HEK293T (cell line): Measurements from ENCODE around the gene NXN.

Experiments
- CTCF ChIA-PET: fragments of 350-600 bp; formaldehyde crosslinking; extraction: SDS; loops from one replicate; lab custom pipeline; 2021; ENCODE audit warnings: antibody characterized with exemption, inconsistent platforms; lab: Yijun Ruan, JAX
- POLR2A ChIA-PET: fragments of 350-600 bp; formaldehyde crosslinking; extraction: SDS; loops from one replicate; lab custom pipeline; 2020; ENCODE audit warnings: antibody characterized with exemption, inconsistent platforms; lab: Yijun Ruan, JAX
- DNase-seq: peaks from one replicate; pipeline ENCODE4 v3.0.0; 2012; ENCODE audit warnings: mixed read lengths; ENCODE audit errors: extremely low spot score
- ARNT ChIP-seq: fragments of 450-650 bp; IDR thresholded peaks from 2 replicates; pipeline ENCODE4 v1.6.1; 2017; ENCODE audit warnings: mild to moderate bottlenecking
- BHLHE40 ChIP-seq: fragments of 450-650 bp; IDR thresholded peaks from 2 replicates; pipeline ENCODE4 v1.6.1; 2016; ENCODE audit warnings: mild to moderate bottlenecking, moderate library complexity, borderline replicate concordance
- CTBP1 ChIP-seq: fragments of 450-650 bp; IDR thresholded peaks from 2 replicates; pipeline ENCODE4 v1.6.1; 2016; ENCODE audit warnings: borderline replicate concordance
- ELF4 ChIP-seq: fragments of 450-650 bp; IDR thresholded peaks from 2 replicates; pipeline ENCODE4 v1.6.1; 2017; ENCODE audit warnings: antibody characterized with exemption
- FOXA1 ChIP-seq: fragments of 450-650 bp; IDR thresholded peaks from 2 replicates; pipeline ENCODE4 v1.6.1; 2016; ENCODE audit warnings: mild to moderate bottlenecking
- FOXK2 ChIP-seq: fragments of 450-650 bp; IDR thresholded peaks from 2 replicates; pipeline ENCODE4 v1.6.1; 2016; ENCODE audit warnings: mild to moderate bottlenecking
- FOXM1 ChIP-seq: fragments of 450-650 bp; IDR thresholded peaks from 2 replicates; pipeline ENCODE4 v1.6.1; 2017; ENCODE audit warnings: mild to moderate bottlenecking, borderline replicate concordance
- HDGF ChIP-seq: fragments of 450-650 bp; IDR thresholded peaks from 2 replicates; pipeline ENCODE4 v1.6.1; 2017; ENCODE audit warnings: antibody characterized with exemption, borderline replicate concordance
- L3MBTL2 ChIP-seq: fragments of 450-650 bp; conservative IDR thresholded peaks from 2 replicates; pipeline ENCODE4 v1.6.1; 2016; ENCODE audit warnings: mild to moderate bottlenecking
- LEF1 ChIP-seq: fragments of 450-650 bp; IDR thresholded peaks from 2 replicates; pipeline ENCODE4 v1.6.1; 2017; ENCODE audit warnings: mild to moderate bottlenecking, borderline replicate concordance
- NFRKB ChIP-seq: fragments of 450-650 bp; IDR thresholded peaks from 2 replicates; pipeline ENCODE4 v1.6.1; 2016; ENCODE audit warnings: mild to moderate bottlenecking, moderate library complexity
- PKNOX1 ChIP-seq: fragments of 450-650 bp; IDR thresholded peaks from 2 replicates; pipeline ENCODE4 v1.6.1; 2016
- SP1 ChIP-seq: fragments of 450-650 bp; IDR thresholded peaks from 2 replicates; pipeline ENCODE4 v1.6.1; 2017
- SUZ12 ChIP-seq: fragments of 450-650 bp; IDR thresholded peaks from 2 replicates; pipeline ENCODE4 v1.6.1; 2016; ENCODE audit warnings: mild to moderate bottlenecking
- TARDBP ChIP-seq: fragments of 450-650 bp; IDR thresholded peaks from 2 replicates; pipeline ENCODE4 v1.6.1; 2016
- ZNF384 ChIP-seq: fragments of 450-650 bp; IDR thresholded peaks from 2 replicates; pipeline ENCODE4 v1.6.1; 2016

The NXN gene

GRCh38 chr17:828761-829160, 150.8 kb downstream of the NXN start:
- CTCF ChIA-PET: interaction anchor here (0.7 kb wide), 1 partner anchor 353 kb away, joined by 3 read pairs; no protein-coding TSS in a partner anchor
- no peak for TF ChIP-seq FOXK2
- no peak for TF ChIP-seq HDGF
- no peak for TF ChIP-seq ELF4
- TF ChIP-seq FOXA1: no peak
- TF ChIP-seq FOXM1: no peak
- TF ChIP-seq TARDBP: no peak
- TF ChIP-seq LEF1: no peak
- no peak for TF ChIP-seq SP1
- no peak for TF ChIP-seq NFRKB
- DNase-seq: no peak
- POLR2A ChIA-PET: interaction anchor here (1.2 kb wide), 1 partner anchor 47 kb away, joined by 3 read pairs; the partner anchor contains the start of gene GLOD4

GRCh38 chr17:826778-827177, 152.8 kb downstream of the NXN start:
- CTCF ChIA-PET: no interaction called here
- TF ChIP-seq CTBP1 (no peak), FOXK2 (no peak), TARDBP (no peak), NFRKB (no peak), SP1 (no peak), ELF4 (no peak), PKNOX1 (no peak), L3MBTL2 (no peak), HDGF (no peak), FOXA1 (no peak), FOXM1 (no peak), BHLHE40 (no peak), SUZ12 (no peak), ZNF384 (no peak)
- DNase-seq: no peak
- POLR2A ChIA-PET: no interaction called here

- POLR2A ChIA-PET: no interaction called here
- no peak for DNase-seq
- TF ChIP-seq BHLHE40 (no peak), CTBP1 (no peak), ZNF384 (no peak), TARDBP (no peak), ELF4 (no peak), PKNOX1 (no peak), NFRKB (no peak), L3MBTL2 (no peak), FOXM1 (no peak), SUZ12 (no peak), HDGF (no peak), ARNT (no peak), FOXK2 (no peak), LEF1 (no peak), FOXA1 (no peak), SP1 (no peak)
- CTCF ChIA-PET: interaction anchor here (0.7 kb wide), 1 partner anchor 27 kb away, joined by 3 read pairs; no protein-coding TSS in a partner anchor
Observed at GRCh38 chr17:825216-825615, 154.4 kb downstream of the NXN start.

GRCh38 chr17:824378-824777, 155.2 kb downstream of the NXN start:
- TF ChIP-seq ELF4 (no peak), SP1 (no peak)
- POLR2A ChIA-PET: no interaction called here
- CTCF ChIA-PET: interaction anchor here (0.7 kb wide), 1 partner anchor 26 kb away, joined by 3 read pairs; no protein-coding TSS in a partner anchor
- no peak for DNase-seq

GRCh38 chr17:823501-823902, 156.1 kb downstream of the NXN start:
- ChIA-PET CTCF (no interaction called here), POLR2A (no interaction called here)
- DNase-seq: no peak
- no peak for TF ChIP-seq FOXA1
- TF ChIP-seq FOXM1: no peak
- no peak for TF ChIP-seq SP1
- no peak for TF ChIP-seq BHLHE40
- no peak for TF ChIP-seq L3MBTL2
- TF ChIP-seq ZNF384: no peak
- TF ChIP-seq NFRKB: no peak

GRCh38 chr17:819251-819650, 160.3 kb downstream of the NXN start:
- POLR2A ChIA-PET: no interaction called here
- DNase-seq: no peak
- TF ChIP-seq FOXM1: no peak

GRCh38 chr17:814371-814770, 165.2 kb downstream of the NXN start:
- no peak for TF ChIP-seq NFRKB
- TF ChIP-seq HDGF: no peak
- no peak for TF ChIP-seq L3MBTL2
- no peak for TF ChIP-seq ARNT
- TF ChIP-seq SUZ12: no peak
- TF ChIP-seq CTBP1: no peak
- CTCF ChIA-PET: interaction anchor here (0.6 kb wide), 1 partner anchor 166 kb away, joined by 3 read pairs; no protein-coding TSS in a partner anchor
- POLR2A ChIA-PET: interaction anchor here (1.4 kb wide), 1 partner anchor 166 kb away, joined by 3 read pairs; the partner anchor contains the start of gene NXN
- DNase-seq: no peak

More at GRCh38 chr17:819251-819650, 160.3 kb downstream of the NXN start:
- CTCF ChIA-PET: no interaction called here
